EH (cell line): ENCODE measurements around the gene OVOL2.
"Not testable (repeated sequence)": the region's sequence is repeated elsewhere in the genome, so short reads cannot be mapped to it uniquely, and the experiment has no call there.

Source experiments
- DNase-seq: peaks from one replicate; pipeline ENCODE4 v3.0.0-alpha.2; 2015; ENCODE audit warnings: low read depth

Gene OVOL2

GRCh38 chr20:18057994-18058349 lies 256 bp upstream of the OVOL2 start:
- DNase-seq: no peak

- DNase-seq: no peak
Measured at GRCh38 chr20:18056174-18057100, 1.3 kb downstream of the OVOL2 start.

- no peak for DNase-seq
Measured at GRCh38 chr20:18055261-18055660, 2.5 kb downstream of the OVOL2 start.

- DNase-seq: no peak
Measured at GRCh38 chr20:18052856-18053255, 4.9 kb downstream of the OVOL2 start.

- no peak for DNase-seq
Measured at GRCh38 chr20:18050628-18051027, 7.1 kb downstream of the OVOL2 start.

GRCh38 chr20:18048176-18048575 lies 9.5 kb downstream of the OVOL2 start:
- no peak for DNase-seq

GRCh38 chr20:18046535-18046934 lies 11.2 kb downstream of the OVOL2 start:
- no peak for DNase-seq

- DNase-seq: no peak
Measured at GRCh38 chr20:18042229-18042628, 15.5 kb downstream of the OVOL2 start.

GRCh38 chr20:18041462-18041861 lies 16.3 kb downstream of the OVOL2 start:
- no peak for DNase-seq

- DNase-seq: no peak
Measured at GRCh38 chr20:18039063-18039462, 18.7 kb downstream of the OVOL2 start.

- DNase-seq: no peak
Measured at GRCh38 chr20:18034039-18034438, 23.7 kb downstream of the OVOL2 start.

GRCh38 chr20:18032977-18033892 lies 24.5 kb downstream of the OVOL2 start:
- DNase-seq: no peak

- no peak for DNase-seq
Measured at GRCh38 chr20:18031888-18032509, 25.7 kb downstream of the OVOL2 start.

- DNase-seq: no peak
Measured at GRCh38 chr20:18031050-18031449, 26.7 kb downstream of the OVOL2 start.

GRCh38 chr20:18030020-18030419 lies 27.7 kb downstream of the OVOL2 start:
- no peak for DNase-seq

GRCh38 chr20:18027011-18027410 lies 30.7 kb downstream of the OVOL2 start:
- not testable (repeated sequence) for DNase-seq

GRCh38 chr20:18024606-18025127 lies 33.0 kb downstream of the OVOL2 start:
- no peak for DNase-seq

GRCh38 chr20:18020931-18021330 lies 36.8 kb downstream of the OVOL2 start:
- DNase-seq: no peak

GRCh38 chr20:18019068-18019467 lies 38.6 kb downstream of the OVOL2 start:
- peak; percentile 27 for DNase-seq

- no peak for DNase-seq
Measured at GRCh38 chr20:18018100-18018499, 39.6 kb downstream of the OVOL2 start.

- DNase-seq: no peak
Measured at GRCh38 chr20:18016772-18017171, 40.9 kb downstream of the OVOL2 start.

GRCh38 chr20:18014411-18014810 lies 43.3 kb downstream of the OVOL2 start:
- DNase-seq: no peak
